HEK293 (cell line): ENCODE data around the gene VSTM5.
A peak's percentile ranks its signal among the peaks of the same experiment; 100 is the strongest.
"Not testable (repeated sequence)": the region's sequence is repeated elsewhere in the genome, so short reads cannot be mapped to it uniquely, and the experiment has no call there.

Source experiments
- CTCF ChIA-PET: fragments of 350-600 bp; formaldehyde crosslinking; extraction: SDS; loops from one replicate; lab custom pipeline; 2021; ENCODE audit warnings: antibody characterized with exemption; lab: Yijun Ruan, JAX
- POLR2A ChIA-PET: fragments of 300-600 bp; formaldehyde crosslinking; extraction: SDS; loops from one replicate; lab custom pipeline; 2020; ENCODE audit warnings: antibody characterized with exemption, inconsistent platforms; lab: Yijun Ruan, JAX
- H3K27ac ChIP-seq: fragments of 200-500 bp; sonication (Bioruptor generic); 2 replicates; pipeline ENCODE4 v1.5.1; 2014; ENCODE audit warnings: low read depth, low read length, control low read depth, inconsistent platforms; ENCODE audit errors: extremely low read depth
- H3K36me3 ChIP-seq, 2 experiments: fragments of 200-500 bp in 1 of 2; sonication (Bioruptor generic) in 1 of 2; 1 replicate in 1 of 2; 2 replicates in 1 of 2; pipeline ENCODE4 v1.5.1; 2014 to 2017; ENCODE audit warnings: inconsistent platforms in 2 of 2, low read length in 2 of 2; ENCODE audit not compliant: control insufficient read depth in 2 of 2, insufficient read depth in 1 of 2
- H3K4me1 ChIP-seq: fragments of 200-500 bp; sonication (Bioruptor generic); 2 replicates; pipeline ENCODE4 v1.5.1; 2014; ENCODE audit warnings: mild to moderate bottlenecking, low read length, inconsistent platforms; ENCODE audit not compliant: control insufficient read depth, insufficient read depth
- H3K4me3 ChIP-seq: 2 replicates; pipeline ENCODE4 v1.5.1; 2011; ENCODE audit warnings: low read depth, mild to moderate bottlenecking, control low read depth, low read length, moderate library complexity
- H3K9me3 ChIP-seq: fragments of 200-500 bp; sonication (Bioruptor generic); 2 replicates; pipeline ENCODE4 v1.5.1; 2014; ENCODE audit warnings: low read depth, low read length, inconsistent platforms; ENCODE audit not compliant: control insufficient read depth, insufficient read depth
- EGR2 ChIP-seq: fragments of 450-650 bp; formaldehyde crosslinking; IDR thresholded peaks from 2 replicates; pipeline ENCODE4 v1.5.1; 2016; ENCODE audit warnings: low read depth, missing biosample characterization, missing genetic modification characterization
- OSR2 ChIP-seq: fragments of 450-650 bp; formaldehyde crosslinking; IDR thresholded peaks from 2 replicates; pipeline ENCODE4 v1.5.1; 2016; ENCODE audit warnings: missing biosample characterization, missing genetic modification characterization
- REST ChIP-seq: fragments of 450-650 bp; formaldehyde crosslinking; IDR thresholded peaks from 2 replicates; pipeline ENCODE4 v1.5.1; 2016; ENCODE audit warnings: missing biosample characterization, missing genetic modification characterization
- SALL2 ChIP-seq: fragments of 450-650 bp; formaldehyde crosslinking; IDR thresholded peaks from 2 replicates; pipeline ENCODE4 v1.5.0; 2017; ENCODE audit warnings: missing biosample characterization, mild to moderate bottlenecking, missing genetic modification characterization, borderline replicate concordance
- SCRT2 ChIP-seq: fragments of 450-650 bp; formaldehyde crosslinking; IDR thresholded peaks from 2 replicates; pipeline ENCODE4 v1.5.1; 2016; ENCODE audit warnings: missing biosample characterization, missing genetic modification characterization
- ZBTB1 ChIP-seq: fragments of 450-650 bp; formaldehyde crosslinking; IDR thresholded peaks from 2 replicates; pipeline ENCODE4 v1.5.1; 2016; ENCODE audit warnings: missing biosample characterization, missing genetic modification characterization
- ZFP37 ChIP-seq: fragments of 450-650 bp; formaldehyde crosslinking; IDR thresholded peaks from 2 replicates; pipeline ENCODE4 v1.5.1; 2016; ENCODE audit warnings: missing biosample characterization, missing genetic modification characterization
- ZFP41 ChIP-seq: fragments of 450-650 bp; formaldehyde crosslinking; IDR thresholded peaks from 2 replicates; pipeline ENCODE4 v1.5.1; 2016; ENCODE audit warnings: missing biosample characterization, missing genetic modification characterization, borderline replicate concordance
- ZNF121 ChIP-seq: fragments of 450-650 bp; formaldehyde crosslinking; IDR thresholded peaks from 2 replicates; pipeline ENCODE4 v1.5.1; 2016; ENCODE audit warnings: missing biosample characterization, missing genetic modification characterization
- ZNF16 ChIP-seq: fragments of 450-650 bp; formaldehyde crosslinking; IDR thresholded peaks from 2 replicates; pipeline ENCODE4 v1.5.1; 2016; ENCODE audit warnings: low read depth, missing biosample characterization, missing genetic modification characterization
- ZNF174 ChIP-seq: fragments of 450-650 bp; formaldehyde crosslinking; IDR thresholded peaks from 2 replicates; pipeline ENCODE4 v1.5.0; 2017; ENCODE audit warnings: missing biosample characterization, mild to moderate bottlenecking, missing genetic modification characterization
- ZNF23 ChIP-seq: fragments of 450-650 bp; formaldehyde crosslinking; IDR thresholded peaks from 2 replicates; pipeline ENCODE4 v1.5.1; 2016; ENCODE audit warnings: missing biosample characterization, missing genetic modification characterization, borderline replicate concordance
- ZNF248 ChIP-seq: fragments of 450-650 bp; formaldehyde crosslinking; IDR thresholded peaks from 2 replicates; pipeline ENCODE4 v1.5.1; 2017; ENCODE audit warnings: missing biosample characterization, missing genetic modification characterization
- ZNF341 ChIP-seq: fragments of 450-650 bp; formaldehyde crosslinking; IDR thresholded peaks from 2 replicates; pipeline ENCODE4; 2016; ENCODE audit warnings: low read depth, missing biosample characterization, missing genetic modification characterization
- ZNF473 ChIP-seq: fragments of 450-650 bp; formaldehyde crosslinking; IDR thresholded peaks from 2 replicates; pipeline ENCODE4 v1.5.1; 2017; ENCODE audit warnings: missing biosample characterization, missing genetic modification characterization
- ZNF513 ChIP-seq: fragments of 450-650 bp; IDR thresholded peaks from 2 replicates; pipeline ENCODE4 v1.5.1; 2018; ENCODE audit warnings: missing biosample characterization, missing genetic modification characterization
- ZNF560 ChIP-seq: fragments of 450-650 bp; formaldehyde crosslinking; IDR thresholded peaks from 2 replicates; pipeline ENCODE4 v1.5.1; 2017; ENCODE audit warnings: missing biosample characterization, missing genetic modification characterization, borderline replicate concordance
- ZSCAN5A ChIP-seq: fragments of 450-650 bp; formaldehyde crosslinking; IDR thresholded peaks from 2 replicates; pipeline ENCODE4 v1.5.1; 2016; ENCODE audit warnings: missing biosample characterization, missing genetic modification characterization

VSTM5 gene

GRCh38 chr11:93783765-93784144 lies 66.7 kb downstream of the VSTM5 start (continued):
- TF ChIP-seq ZNF23 (tag by site-specific recombination) = no peak
- TF ChIP-seq ZNF174 (tag by site-specific recombination) = no peak
- TF ChIP-seq REST (tag by site-specific recombination) = no peak; the same call in 1 of the 2 replicates
- no peak for TF ChIP-seq ZBTB1 (tag by site-specific recombination)
- no peak for TF ChIP-seq ZSCAN5A (tag by site-specific recombination)
- TF ChIP-seq SALL2 (tag by site-specific recombination) = no peak

GRCh38 chr11:93783362-93783761 lies 67.1 kb downstream of the VSTM5 start:
- TF ChIP-seq ZNF121 (tag by site-specific recombination) (peak; percentile 73; the same call in 1 of the 2 replicates), ZNF473 (tag by site-specific recombination) (no peak)
- Histone ChIP-seq H3K36me3 (peaks cover 2 to 19% of the 10 kb centered on the region in 2 experiments; a peak in 2 of 3 replicates), H3K27ac (no peak overlapping the region), H3K9me3 (no peaks in the 10 kb centered on the region), H3K4me3 (peak overlapping the region; percentile 98), H3K4me1 (no peaks in the 10 kb centered on the region)
- ChIA-PET CTCF (interaction anchor here (1.3 kb wide), 1 partner anchor 42 kb away, joined by 4 read pairs; the partner anchor contains the start of genes C11orf54 and TAF1D), POLR2A (interaction anchor here (0.9 to 3.9 kb wide), 13 partner anchors 10 to 122 kb away, joined by 3 to 149 read pairs (median 6); partner anchors contain the start of genes C11orf54, CEP295 and TAF1D)

GRCh38 chr11:93775289-93775688 lies 75.1 kb downstream of the VSTM5 start:
- Histone ChIP-seq H3K27ac (no peak overlapping the region), H3K4me1 (no peaks in the 10 kb centered on the region), H3K36me3 (no peaks in the 10 kb centered on the region), H3K4me3 (no peak overlapping the region), H3K9me3 (no peaks in the 10 kb centered on the region)
- no peak for TF ChIP-seq ZNF513 (tag by site-specific recombination)
- no peak for TF ChIP-seq ZNF341 (tag by site-specific recombination)
- TF ChIP-seq EGR2 (tag by site-specific recombination) = no peak
- no peak for TF ChIP-seq ZNF16 (tag by site-specific recombination)
- no peak for TF ChIP-seq ZFP37 (tag by site-specific recombination)
- no peak for TF ChIP-seq ZFP41 (tag by site-specific recombination)
- TF ChIP-seq ZNF560 (tag by site-specific recombination) = no peak
- TF ChIP-seq SCRT2 (tag by site-specific recombination) = no peak
- TF ChIP-seq OSR2 (tag by site-specific recombination) = no peak
- TF ChIP-seq ZNF248 (tag by site-specific recombination) = no peak
- POLR2A ChIA-PET = interaction anchor here (0.8 to 1.4 kb wide), 2 partner anchors 9 to 34 kb away, joined by 3 to 5 read pairs; partner anchors contain the start of genes C11orf54, MED17 and TAF1D
- CTCF ChIA-PET = interaction anchor here (0.9 to 1.1 kb wide), 3 partner anchors 11 to 34 kb away, joined by 3 to 4 read pairs (median 3); partner anchors contain the start of genes C11orf54 and TAF1D

GRCh38 chr11:93774560-93774959 lies 75.9 kb downstream of the VSTM5 start:
- H3K27ac ChIP-seq, H3K4me3 ChIP-seq, H3K36me3 ChIP-seq, H3K9me3 ChIP-seq, H3K4me1 ChIP-seq: not testable (repeated sequence)
- POLR2A ChIA-PET = interaction anchor here (0.8 kb wide), 1 partner anchor 33 kb away, joined by 3 read pairs; the partner anchor contains the start of genes C11orf54 and TAF1D
- CTCF ChIA-PET = interaction anchor here (0.7 to 1.0 kb wide), 3 partner anchors 16 to 700 kb away, joined by 3 to 5 read pairs (median 5); partner anchors contain the start of genes C11orf54 and TAF1D
